Activated T-cell treated with anti-CD3 and anti-CD28 coated beads, Interleukin-2, amount 50 U/mL, for 24 hours (primary cell): Measurements from ENCODE around the gene CHST15.

ENCODE experiments used
- DNase-seq: peaks from one replicate; pipeline ENCODE4 v3.0.0-alpha.2; 2020
- H3K27ac Mint-ChIP-seq: 2 replicates; pipeline ENCODE4 v1.8.0; 2020; ENCODE audit warnings: mild to moderate bottlenecking, mixed read lengths
- H3K27me3 Mint-ChIP-seq: 2 replicates; pipeline ENCODE4 v1.8.0; 2020; ENCODE audit warnings: mixed read lengths
- H3K36me3 Mint-ChIP-seq: 2 replicates; pipeline ENCODE4 v1.8.0; 2020; ENCODE audit warnings: low read depth, mixed read lengths
- H3K4me1 Mint-ChIP-seq: 2 replicates; pipeline ENCODE4 v1.8.0; 2020; ENCODE audit warnings: low read depth, mixed read lengths
- H3K4me3 Mint-ChIP-seq: 2 replicates; pipeline ENCODE4 v1.8.0; 2020; ENCODE audit warnings: mild to moderate bottlenecking, moderate library complexity, mixed read lengths
- H3K9me3 Mint-ChIP-seq: 2 replicates; pipeline ENCODE4 v1.8.0; 2020; ENCODE audit warnings: mixed read lengths

Gene CHST15

DNA sequence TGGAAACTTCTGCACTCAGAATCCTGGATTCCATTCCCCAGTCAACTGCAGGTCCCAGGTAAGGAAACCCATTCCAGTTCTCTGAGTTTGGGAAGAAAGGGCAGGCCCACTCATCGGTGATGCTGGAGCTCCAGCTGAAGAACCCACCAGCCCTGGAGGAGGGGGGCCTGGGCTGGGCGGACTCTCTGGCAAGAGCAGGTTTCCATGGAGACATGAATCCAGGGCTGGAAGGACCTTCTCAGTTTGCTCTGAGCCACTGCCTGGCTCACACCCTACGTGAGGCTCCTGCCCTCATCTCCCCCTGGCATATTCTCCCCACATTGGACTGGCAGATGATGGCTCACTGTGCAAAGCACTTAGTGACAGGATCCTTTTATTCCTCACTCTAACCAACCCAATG lies 128.4 kb downstream of the CHST15 start:
- DNase-seq: no peak
- no peaks in the 10 kb centered on the region for H3K9me3 Mint-ChIP-seq
- H3K36me3 Mint-ChIP-seq: no peaks in the 10 kb centered on the region
- H3K4me3 Mint-ChIP-seq: no peak overlapping the region
- H3K27me3 Mint-ChIP-seq: peaks cover 62% of the 10 kb centered on the region
- no peak overlapping the region for H3K27ac Mint-ChIP-seq
- no peaks in the 10 kb centered on the region for H3K4me1 Mint-ChIP-seq

DNA sequence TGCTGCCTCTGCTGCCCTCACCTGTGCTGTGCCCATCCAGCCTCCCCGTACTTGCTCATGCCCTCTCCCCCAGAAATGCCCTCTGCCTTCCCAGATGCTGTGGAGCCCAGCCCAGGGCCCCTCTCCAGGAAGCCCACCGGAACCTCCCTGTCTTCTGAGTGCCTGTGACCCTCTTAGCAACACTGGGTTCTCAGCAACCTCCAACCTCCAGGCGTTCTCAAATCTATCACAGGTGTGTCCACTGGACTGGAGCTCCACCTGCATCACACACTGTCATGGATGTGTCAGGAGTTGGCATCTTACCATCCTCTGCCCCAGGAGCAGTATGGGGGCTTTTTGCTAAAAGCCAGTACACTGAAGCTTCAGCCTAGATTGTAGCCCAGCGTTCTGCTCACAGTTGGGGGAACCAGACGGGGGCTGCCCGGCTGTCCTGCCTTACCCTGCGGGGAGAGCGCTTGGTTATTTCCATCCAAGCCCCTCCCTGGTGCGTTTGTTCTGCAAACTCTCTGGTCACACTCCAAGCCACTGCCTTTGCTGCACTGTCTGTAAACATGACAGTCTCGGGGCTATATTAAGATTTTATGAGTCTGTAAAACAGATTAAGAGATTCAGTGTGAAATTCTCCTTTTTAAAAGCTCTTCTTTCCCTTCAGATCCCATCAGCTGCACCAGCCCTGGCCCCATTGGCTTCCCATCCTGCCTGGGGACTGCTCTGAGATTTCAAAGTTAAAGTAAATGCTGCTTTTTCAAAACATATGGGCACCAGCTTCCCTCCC lies 130.5 kb downstream of the CHST15 start:
- no peak overlapping the region for H3K27ac Mint-ChIP-seq
- H3K27me3 Mint-ChIP-seq: peaks cover 43% of the 10 kb centered on the region
- H3K4me1 Mint-ChIP-seq: no peaks in the 10 kb centered on the region
- peaks cover 3% of the 10 kb centered on the region for H3K9me3 Mint-ChIP-seq
- H3K36me3 Mint-ChIP-seq: no peaks in the 10 kb centered on the region
- DNase-seq: no peak
- no peak overlapping the region for H3K4me3 Mint-ChIP-seq

- H3K27me3 Mint-ChIP-seq: peaks cover 22% of the 10 kb centered on the region
- H3K36me3 Mint-ChIP-seq: no peaks in the 10 kb centered on the region
- H3K4me3 Mint-ChIP-seq: no peak overlapping the region
- H3K4me1 Mint-ChIP-seq: no peaks in the 10 kb centered on the region
- H3K9me3 Mint-ChIP-seq: peaks cover 5% of the 10 kb centered on the region
- no peak for DNase-seq
- H3K27ac Mint-ChIP-seq: no peak overlapping the region
Observed at GRCh38 chr10:123958241-123958640, 135.2 kb downstream of the CHST15 start.
